ENCODE data around the gene SLC16A12.
A peak's percentile ranks its signal among the peaks of the same experiment; 100 is the strongest.
"Not testable (repeated sequence)": the region's sequence is repeated elsewhere in the genome, so short reads cannot be mapped to it uniquely, and the experiment has no call there.

SLC16A12 gene

DNA sequence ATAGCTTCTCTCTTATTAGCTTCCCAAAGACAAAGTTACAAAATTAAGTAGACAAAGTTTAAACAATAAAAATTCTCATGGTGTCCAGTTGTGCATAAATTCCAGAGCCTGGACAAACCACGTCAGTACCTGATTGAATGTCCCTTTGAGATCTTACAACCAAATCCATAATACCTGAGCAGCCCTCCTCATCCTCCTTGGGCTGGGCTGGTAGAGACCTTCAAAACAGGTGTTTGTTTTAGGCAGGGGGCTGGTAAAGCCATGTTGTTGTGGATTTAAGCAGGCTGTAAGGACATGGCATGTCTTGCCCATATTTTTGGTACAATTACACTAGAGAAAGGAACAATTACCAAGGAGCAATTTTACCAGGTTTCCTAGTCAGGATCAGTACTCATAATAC, 118.9 kb downstream of the SLC16A12 start:
- DNase-seq (ENCODE audit: low spot score) = no peak

DNA sequence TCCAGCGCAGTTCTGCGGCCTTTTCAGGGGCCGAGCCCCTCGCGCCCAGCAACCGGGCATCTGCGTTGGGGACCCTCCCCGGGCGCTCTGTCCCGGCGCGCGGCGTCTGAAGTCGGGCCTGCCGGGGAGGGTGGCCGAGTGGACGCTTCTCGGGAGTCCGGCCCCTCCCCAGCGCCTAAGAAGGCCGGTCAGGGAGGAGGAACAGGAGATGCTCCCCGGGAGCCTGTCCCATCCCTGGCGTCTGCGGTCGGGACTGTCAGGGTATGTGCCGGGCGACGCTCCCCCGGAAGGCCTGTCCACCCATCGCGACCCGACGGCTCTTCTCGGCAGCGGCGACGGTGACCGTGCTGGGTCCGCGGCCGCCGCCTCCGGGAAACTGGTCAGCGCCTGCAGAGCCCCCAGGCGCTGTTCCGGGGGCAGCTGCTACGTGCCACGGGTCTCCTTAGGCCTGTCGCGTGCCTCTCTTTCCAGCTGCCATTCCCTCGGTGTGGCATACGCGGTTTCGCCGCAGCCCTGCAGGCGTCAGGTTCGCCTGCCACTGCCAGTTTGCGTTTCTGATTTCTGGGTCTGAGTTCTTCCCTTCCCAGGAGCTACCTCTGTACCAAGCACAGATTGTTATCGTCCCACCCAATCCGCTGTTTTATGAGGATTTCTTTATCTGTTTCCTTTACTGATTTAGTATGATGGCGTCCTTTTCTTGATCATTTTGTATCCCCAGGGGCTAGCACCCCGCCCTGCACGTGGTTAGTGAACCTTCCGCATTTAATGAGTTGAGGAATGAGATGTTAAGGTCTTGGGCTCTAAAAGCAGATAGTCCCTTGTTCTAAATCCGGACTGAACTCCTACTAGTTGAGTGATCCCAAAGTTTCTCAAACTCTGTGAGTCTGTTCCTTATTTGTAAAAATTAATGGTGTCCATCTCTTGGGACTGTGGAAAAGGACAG, 120.2 kb downstream of the SLC16A12 start:
- DNase-seq (ENCODE audit: low spot score) = no peak

- DNase-seq (ENCODE audit: low spot score) = peak; percentile 80
Measured at GRCh38 chr10:89414146-89414878, 121.1 kb downstream of the SLC16A12 start, which contains the start of gene IFIT5. Gene IFIT5, plus strand, starts transcription at chr10:89414568. Its CDS starts 231 bp downstream, at chr10:89414799.

DNA sequence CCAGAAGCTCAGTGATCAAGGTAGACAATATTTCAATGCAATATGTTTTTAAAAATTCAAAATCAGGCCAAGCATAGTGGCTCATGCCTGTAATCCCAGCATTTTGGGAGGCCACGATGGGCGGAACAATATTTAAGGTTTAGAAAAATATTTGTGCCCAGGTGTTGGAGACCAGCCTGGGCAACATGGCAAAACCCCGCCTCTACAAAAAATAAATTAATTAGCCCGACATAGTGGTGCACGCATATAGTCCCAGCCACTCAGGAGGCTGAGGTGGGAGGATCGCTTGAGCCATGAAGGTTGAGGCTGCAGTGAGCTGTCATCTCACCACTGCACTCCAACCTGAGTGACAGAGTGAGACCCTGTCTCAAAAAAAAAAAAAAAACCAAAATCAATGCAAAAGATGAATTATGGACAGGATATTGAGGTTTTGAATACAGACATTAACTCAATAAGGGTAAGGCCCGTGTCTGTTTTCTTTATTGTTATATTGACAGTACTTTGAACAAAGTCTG, 121.9 kb downstream of the SLC16A12 start:
- DNase-seq (ENCODE audit: low spot score) = no peak

DNA sequence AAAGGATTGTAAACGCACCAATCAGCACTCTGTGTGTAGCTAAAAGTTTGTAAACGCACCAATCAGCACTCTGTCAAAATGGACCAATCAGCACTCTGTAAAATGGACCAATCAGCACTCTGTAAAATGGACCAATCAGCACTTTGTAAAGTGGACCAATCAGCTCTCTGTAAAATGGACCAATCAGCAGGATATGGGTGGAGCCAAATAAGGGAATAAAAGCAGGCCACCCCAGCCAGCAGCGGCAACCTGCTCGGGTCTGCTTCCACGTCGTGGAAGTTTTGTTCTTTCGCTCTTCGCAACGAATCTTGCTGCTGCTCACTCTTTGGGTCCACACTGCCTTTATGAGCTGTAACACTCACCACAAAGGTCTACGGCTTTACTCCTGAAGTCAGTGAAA, 123.1 kb downstream of the SLC16A12 start:
- DNase-seq (ENCODE audit: low spot score) = not testable (repeated sequence)

DNA sequence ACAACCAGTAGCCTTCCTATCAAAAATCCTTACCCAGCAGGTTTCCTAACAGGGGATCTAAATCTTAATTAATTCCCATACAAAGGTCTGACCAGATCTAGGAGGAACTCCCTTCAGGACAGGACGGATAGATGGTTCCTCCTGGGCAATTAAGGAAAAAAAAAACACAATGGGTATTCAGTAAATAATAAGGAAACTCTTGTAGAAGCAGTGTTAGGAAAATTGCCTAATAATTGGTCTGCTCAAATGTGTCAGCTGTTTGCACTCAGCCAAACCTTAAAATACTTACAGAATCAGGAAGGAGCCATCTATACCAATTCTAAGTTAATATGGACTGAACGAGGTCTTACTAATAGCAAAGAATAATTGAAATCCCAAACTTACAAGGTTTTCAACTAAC, 124.3 kb downstream of the SLC16A12 start:
- not testable (repeated sequence) for DNase-seq (ENCODE audit: low spot score)

DNA sequence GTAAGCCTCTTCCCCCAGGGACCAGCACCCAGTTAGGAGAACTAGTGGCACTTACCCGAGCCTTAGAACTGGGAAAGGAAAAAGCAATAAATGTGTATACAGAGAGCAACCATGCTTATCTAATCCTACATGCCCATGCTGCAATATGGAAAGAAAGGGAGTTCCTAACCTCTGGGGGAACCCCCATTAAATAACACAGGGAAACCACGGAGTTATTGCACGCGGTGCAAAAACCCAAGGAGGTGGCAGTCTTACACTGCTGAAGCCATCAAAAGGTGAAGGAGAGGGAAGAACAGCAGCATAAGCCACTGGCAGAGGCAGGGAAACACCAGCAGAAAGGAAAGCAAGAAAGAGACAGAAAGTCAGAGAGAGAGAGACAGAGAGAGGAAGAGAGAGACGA, 124.8 kb downstream of the SLC16A12 start:
- not testable (repeated sequence) for DNase-seq (ENCODE audit: low spot score)

DNA sequence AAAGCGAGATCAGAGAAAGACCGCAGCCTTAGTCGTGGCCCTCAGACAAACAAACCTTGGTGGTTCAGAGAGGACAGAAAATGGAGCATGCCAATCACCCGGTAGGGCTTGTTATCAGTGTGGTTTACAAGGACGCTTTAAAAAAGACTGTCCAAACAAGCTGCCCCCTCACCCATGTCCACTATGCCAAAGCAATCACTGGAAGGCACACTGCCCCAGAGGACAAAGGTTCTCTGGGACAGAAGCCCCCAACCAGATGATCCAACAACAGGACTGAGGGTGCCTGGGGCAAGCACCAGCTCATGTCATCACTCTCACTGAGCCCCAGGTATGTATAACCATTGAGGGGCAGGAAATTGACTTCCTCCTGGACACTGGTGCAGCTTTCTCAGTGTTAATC, 126.1 kb downstream of the SLC16A12 start:
- DNase-seq (ENCODE audit: low spot score) = not testable (repeated sequence)

DNA sequence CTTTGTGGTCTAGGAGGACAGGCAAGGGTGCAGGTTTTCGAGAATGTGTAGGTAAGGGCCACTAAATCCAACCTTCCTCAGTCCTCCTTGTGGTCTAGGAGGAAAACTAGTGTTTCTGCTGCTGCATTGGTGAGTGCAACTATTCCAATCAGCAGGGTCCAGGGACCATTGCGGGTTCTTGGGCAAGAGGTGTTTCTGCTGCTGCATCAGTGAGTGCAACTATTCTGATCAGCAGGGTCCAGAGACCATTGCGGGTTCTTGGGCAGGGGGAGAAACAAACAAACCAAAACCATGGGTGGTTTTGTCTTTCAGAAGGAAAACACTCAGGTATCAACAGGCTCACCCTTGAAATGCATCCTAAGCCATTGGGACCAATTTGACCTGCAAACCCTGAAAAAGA, 127.6 kb downstream of the SLC16A12 start:
- DNase-seq (ENCODE audit: low spot score) = not testable (repeated sequence)

GRCh38 chr10:89406178-89406577, 129.2 kb downstream of the SLC16A12 start:
- not testable (repeated sequence) for DNase-seq (ENCODE audit: low spot score)

DNA sequence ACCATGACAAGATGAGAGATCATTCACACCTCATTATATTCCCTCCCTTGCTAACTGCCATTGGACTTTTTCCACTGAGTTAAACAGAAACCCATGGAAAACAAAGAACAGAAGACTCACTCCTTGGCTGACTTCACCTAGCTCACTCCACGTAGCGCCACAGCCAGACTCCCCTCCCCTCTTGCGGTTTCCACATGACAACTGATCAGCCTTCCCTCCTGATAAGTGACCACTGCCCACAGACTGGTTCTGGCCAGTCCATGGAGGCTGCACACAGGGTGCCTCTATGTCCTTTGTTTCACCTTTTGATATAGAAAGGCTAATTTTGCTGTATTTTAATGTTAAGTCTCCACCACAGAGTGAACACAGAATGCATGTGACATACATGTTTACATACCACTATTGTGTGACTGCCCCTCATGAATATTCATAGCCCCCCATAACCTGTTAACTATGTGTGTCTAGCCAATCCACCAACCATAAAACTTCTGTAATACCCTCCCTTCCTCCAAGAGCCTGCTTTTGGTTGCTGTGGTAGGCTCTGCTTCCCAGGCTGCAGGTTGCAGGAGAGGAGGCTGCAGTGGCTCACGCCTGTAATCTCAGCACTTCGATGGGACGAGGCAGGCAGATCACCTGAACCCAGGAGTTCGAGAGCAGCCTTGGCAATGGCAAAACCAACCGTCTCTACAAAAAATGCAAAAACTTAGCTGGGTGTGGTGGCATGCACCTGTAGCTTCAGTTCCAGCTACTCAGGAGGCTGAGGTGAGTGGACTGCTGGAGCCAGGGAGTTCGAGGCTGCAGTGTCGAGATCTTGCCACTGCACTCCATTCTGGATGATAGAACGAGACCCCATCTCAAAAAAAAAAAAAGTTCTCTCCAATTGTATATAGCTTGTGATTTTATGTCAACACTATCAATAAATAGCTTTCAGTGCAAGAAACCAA, 131.0 kb downstream of the SLC16A12 start:
- DNase-seq (ENCODE audit: low spot score) = no peak

DNA sequence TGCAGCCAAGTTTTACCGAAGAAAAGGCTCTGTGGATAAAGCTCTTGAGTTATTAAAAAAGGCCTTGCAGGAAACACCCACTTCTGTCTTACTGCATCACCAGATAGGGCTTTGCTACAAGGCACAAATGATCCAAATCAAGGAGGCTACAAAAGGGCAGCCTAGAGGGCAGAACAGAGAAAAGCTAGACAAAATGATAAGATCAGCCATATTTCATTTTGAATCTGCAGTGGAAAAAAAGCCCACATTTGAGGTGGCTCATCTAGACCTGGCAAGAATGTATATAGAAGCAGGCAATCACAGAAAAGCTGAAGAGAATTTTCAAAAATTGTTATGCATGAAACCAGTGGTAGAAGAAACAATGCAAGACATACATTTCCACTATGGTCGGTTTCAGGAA, 132.4 kb downstream of the SLC16A12 start:
- no peak for DNase-seq (ENCODE audit: low spot score)

GRCh38 chr10:89399956-89400355, 135.4 kb downstream of the SLC16A12 start:
- no peak for DNase-seq (ENCODE audit: low spot score)

- no peak for DNase-seq (ENCODE audit: low spot score)
Measured at GRCh38 chr10:89398003-89398749, 137.2 kb downstream of the SLC16A12 start.

DNA sequence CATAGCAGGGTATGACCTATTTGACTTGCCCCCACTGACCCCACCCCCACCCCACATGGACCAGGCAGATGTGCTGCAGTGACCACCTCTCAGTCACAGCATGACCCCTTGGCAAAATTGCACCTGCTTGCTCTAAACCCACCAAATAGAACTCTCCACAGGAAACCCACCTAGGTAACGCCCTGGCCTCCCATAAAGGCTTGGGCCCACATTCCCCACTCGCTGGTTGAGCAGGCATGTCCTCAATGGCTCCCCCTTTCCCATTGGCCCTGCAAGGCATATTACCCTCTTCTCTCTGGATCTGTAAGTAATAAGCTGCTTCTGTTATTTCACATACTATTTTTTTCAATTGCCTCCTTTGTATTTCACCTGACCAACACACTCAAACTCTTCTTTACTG, 140.3 kb downstream of the SLC16A12 start:
- DNase-seq (ENCODE audit: low spot score) = no peak

- no peak for DNase-seq (ENCODE audit: low spot score)
Measured at GRCh38 chr10:89393898-89394297, 141.5 kb downstream of the SLC16A12 start.

GRCh38 chr10:89392974-89393373, 142.4 kb downstream of the SLC16A12 start:
- DNase-seq (ENCODE audit: low spot score) = peak; percentile 58

DNA sequence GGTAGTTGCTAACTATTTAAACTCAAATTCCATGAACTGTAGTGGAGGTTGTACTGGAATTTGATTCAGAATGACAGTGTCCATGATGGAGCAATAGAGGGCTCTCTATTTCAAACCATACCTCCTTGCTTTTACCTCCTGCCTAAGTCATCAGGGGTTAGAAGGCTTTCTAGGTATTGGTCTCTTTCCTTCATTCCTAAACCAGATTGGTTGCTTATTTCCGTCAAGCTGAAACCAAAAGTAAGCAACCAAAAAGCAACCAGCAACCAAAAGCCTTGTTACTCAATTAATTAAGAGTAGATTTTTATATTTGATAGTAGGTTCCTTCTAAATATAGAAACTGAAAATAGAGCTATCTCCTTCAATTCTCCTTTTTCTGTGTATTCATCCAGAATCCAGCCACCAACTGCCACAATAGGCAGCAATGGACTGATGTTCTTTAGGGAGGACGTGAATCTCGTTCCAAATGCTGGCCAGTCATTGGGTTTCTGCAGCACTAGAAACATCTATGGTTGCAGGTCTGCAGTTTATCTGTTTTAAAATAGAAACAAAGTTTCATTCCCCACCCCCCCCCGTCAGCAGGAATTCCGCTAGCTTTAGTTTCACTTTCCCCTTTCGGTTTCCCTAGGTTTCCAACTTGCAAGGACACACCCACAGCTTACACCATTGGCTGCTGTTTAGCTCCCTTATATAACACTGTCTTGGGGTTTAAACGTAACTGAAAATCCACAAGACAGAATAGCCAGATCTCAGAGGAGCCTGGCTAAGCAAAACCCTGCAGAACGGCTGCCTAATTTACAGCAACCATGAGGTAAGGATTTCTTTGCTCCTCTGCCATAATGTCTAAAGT, 143.3 kb downstream of the SLC16A12 start, which contains the start of gene IFIT1:
TSS of gene IFIT1 (plus strand) at position 717 of the 850 bp plus-strand sequence. CDS start at position 807, 90 bp downstream.
- DNase-seq (ENCODE audit: low spot score) = peak; percentile 93

GRCh38 chr10:89391226-89391576, 144.2 kb downstream of the SLC16A12 start:
- not testable (repeated sequence) for DNase-seq (ENCODE audit: low spot score)

All from globus pallidus (tissue), 1 donor.